Measurements from ENCODE around the gene RABEP2. TPM values are rescaled to one million over a fixed set of nuclear protein-coding genes. Genes with fewer than 3 reads are reported as not detected.
A peak's percentile ranks its signal among the peaks of the same experiment; 100 is the strongest.

Gene RABEP2
- total RNA-seq, 1 donor from 2014 or later, result 64.5 TPM

GRCh38 chr16:28924399-28924761 is 658 bp downstream of the RABEP2 start:
- H3K9me3 ChIP-seq, result no peaks in the 10 kb centered on the region
- peak overlapping the region; percentile 80 to 90 for H3K4me3 ChIP-seq
- intact Hi-C loops (cut with DNase I), result loop anchor here (2.0 kb wide), 3 partner anchors 46 to 102 kb away; partner anchors contain the start of genes ATP2A1, ATXN2L and TUFM
- no peaks in the 10 kb centered on the region for H3K27me3 ChIP-seq
- DNase-seq (ENCODE audit: low spot score in 2 of 2), result no peak
- TF ChIP-seq CTCF (IDR thresholded peaks at IDR 0.05), result no peak
- peak overlapping the region; percentile 96 to 99 for H3K27ac ChIP-seq
- peaks cover 0 to under 1% of the 10 kb centered on the region in 2 donors for H3K36me3 ChIP-seq
- H3K4me1 ChIP-seq, result peaks cover 6 to 9% of the 10 kb centered on the region in 2 donors

- no peak for DNase-seq (ENCODE audit: low spot score in 2 of 2)
- Histone ChIP-seq H3K27ac (peak overlapping the region in 1 of 2 donors; percentile 99), H3K4me3 (peak overlapping the region in 1 of 2 donors; percentile 90), H3K36me3 (peaks cover 5 to 6% of the 10 kb centered on the region in 2 donors), H3K27me3 (no peaks in the 10 kb centered on the region), H3K4me1 (peaks cover 6 to 9% of the 10 kb centered on the region in 2 donors), H3K9me3 (no peaks in the 10 kb centered on the region)
- no peak for TF ChIP-seq CTCF (IDR thresholded peaks at IDR 0.05)
- intact Hi-C loops (cut with DNase I), result loop anchor here (2.0 kb wide), 3 partner anchors 45 to 101 kb away; partner anchors contain the start of genes ATP2A1, ATXN2L and TUFM
Observed at GRCh38 chr16:28923652-28924398, 1.2 kb downstream of the RABEP2 start.

GRCh38 chr16:28923231-28923587 is 1.8 kb downstream of the RABEP2 start:
- no peaks in the 10 kb centered on the region for H3K9me3 ChIP-seq
- TF ChIP-seq CTCF (IDR thresholded peaks at IDR 0.05), result no peak
- no peak overlapping the region for H3K27ac ChIP-seq
- H3K36me3 ChIP-seq, result peaks cover 10 to 11% of the 10 kb centered on the region in 2 donors
- peaks cover 6 to 9% of the 10 kb centered on the region in 2 donors for H3K4me1 ChIP-seq
- H3K27me3 ChIP-seq, result no peaks in the 10 kb centered on the region
- no peak for DNase-seq (ENCODE audit: low spot score in 2 of 2)
- no peak overlapping the region for H3K4me3 ChIP-seq
- intact Hi-C loops (cut with DNase I), result no loop called here

GRCh38 chr16:28918698-28919097 is 6.3 kb downstream of the RABEP2 start:
- no peaks in the 10 kb centered on the region for H3K9me3 ChIP-seq
- H3K36me3 ChIP-seq, result peaks cover 29 to 30% of the 10 kb centered on the region in 2 donors
- H3K4me3 ChIP-seq, result no peak overlapping the region
- intact Hi-C loops (cut with DNase I), result no loop called here
- TF ChIP-seq CTCF (IDR thresholded peaks at IDR 0.05), result no peak
- no peak overlapping the region for H3K27ac ChIP-seq
- H3K4me1 ChIP-seq, result no peaks in the 10 kb centered on the region
- DNase-seq (ENCODE audit: low spot score in 2 of 2), result no peak
- H3K27me3 ChIP-seq, result no peaks in the 10 kb centered on the region

GRCh38 chr16:28917095-28917494 is 7.9 kb downstream of the RABEP2 start:
- Histone ChIP-seq H3K36me3 (peaks cover 30 to 32% of the 10 kb centered on the region in 2 donors), H3K9me3 (no peaks in the 10 kb centered on the region), H3K27me3 (no peaks in the 10 kb centered on the region), H3K4me1 (no peaks in the 10 kb centered on the region), H3K4me3 (no peak overlapping the region), H3K27ac (no peak overlapping the region)
- TF ChIP-seq CTCF (IDR thresholded peaks at IDR 0.05), result no peak
- no peak for DNase-seq (ENCODE audit: low spot score in 2 of 2)
- intact Hi-C loops (cut with DNase I), result no loop called here

Data from ascending aorta (tissue), 2 donors.